Measurements from ENCODE around the gene ZNF280B.

Gene ZNF280B, protein sequence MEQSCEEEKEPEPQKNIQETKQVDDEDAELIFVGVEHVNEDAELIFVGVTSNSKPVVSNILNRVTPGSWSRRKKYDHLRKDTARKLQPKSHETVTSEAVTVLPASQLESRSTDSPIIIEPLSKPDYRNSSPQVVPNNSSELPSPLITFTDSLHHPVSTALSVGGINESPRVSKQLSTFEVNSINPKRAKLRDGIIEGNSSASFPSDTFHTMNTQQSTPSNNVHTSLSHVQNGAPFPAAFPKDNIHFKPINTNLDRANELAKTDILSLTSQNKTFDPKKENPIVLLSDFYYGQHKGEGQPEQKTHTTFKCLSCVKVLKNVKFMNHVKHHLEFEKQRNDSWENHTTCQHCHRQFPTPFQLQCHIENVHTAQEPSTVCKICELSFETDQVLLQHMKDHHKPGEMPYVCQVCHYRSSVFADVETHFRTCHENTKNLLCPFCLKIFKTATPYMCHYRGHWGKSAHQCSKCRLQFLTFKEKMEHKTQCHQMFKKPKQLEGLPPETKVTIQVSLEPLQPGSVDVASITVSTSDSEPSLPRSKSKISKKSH

DNA sequence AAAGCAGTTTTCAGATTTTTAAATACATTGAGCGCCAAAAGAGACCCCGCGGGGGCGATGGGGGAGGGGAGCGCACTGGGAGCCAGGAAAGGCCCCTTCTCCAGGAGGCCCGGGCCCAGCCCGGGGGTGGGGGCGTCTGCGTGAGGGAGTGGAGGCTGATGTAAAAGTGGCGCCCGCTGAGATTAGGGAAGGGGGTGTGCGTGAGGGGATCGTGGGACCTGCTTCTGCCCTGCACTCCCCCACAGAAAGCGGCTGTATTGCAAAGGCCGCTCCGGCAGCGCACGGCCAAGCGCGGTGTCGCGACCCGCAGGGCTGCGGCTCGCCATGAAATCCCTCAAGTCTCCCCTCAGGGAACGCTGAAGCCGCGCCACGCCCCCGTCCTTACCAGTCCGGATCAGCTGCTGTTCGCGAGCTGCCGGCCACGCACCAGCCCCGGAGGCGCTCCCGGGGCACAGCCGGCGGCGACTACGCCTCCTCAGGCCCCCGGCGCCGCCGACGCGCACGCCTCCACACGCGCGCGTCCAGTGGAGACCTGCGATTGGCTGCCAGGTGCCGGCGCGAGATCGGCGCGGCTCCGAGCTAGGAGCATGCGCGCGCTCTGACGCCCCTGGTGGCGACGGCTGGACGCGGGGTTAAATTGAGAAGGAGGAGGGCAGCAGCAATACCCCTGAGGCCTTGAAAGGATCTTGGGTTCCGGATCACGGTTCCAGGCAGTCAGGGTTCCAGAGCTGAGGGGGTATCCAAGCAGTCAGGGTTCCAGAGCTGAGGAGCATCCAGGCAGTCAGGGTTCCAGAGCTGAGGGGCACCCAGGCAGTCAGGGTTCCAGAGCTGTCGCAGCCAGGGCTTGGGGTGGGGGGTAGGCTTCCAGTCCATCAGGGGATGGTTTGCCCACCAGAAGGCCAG, at the start of gene ZNF280B:
Gene ZNF280B, minus strand, starts transcription at position 469 of the 903 bp plus-strand sequence. CDS start 19,344 bp downstream, outside the sequence.
- peak; percentile 84 for DNase-seq

DNA sequence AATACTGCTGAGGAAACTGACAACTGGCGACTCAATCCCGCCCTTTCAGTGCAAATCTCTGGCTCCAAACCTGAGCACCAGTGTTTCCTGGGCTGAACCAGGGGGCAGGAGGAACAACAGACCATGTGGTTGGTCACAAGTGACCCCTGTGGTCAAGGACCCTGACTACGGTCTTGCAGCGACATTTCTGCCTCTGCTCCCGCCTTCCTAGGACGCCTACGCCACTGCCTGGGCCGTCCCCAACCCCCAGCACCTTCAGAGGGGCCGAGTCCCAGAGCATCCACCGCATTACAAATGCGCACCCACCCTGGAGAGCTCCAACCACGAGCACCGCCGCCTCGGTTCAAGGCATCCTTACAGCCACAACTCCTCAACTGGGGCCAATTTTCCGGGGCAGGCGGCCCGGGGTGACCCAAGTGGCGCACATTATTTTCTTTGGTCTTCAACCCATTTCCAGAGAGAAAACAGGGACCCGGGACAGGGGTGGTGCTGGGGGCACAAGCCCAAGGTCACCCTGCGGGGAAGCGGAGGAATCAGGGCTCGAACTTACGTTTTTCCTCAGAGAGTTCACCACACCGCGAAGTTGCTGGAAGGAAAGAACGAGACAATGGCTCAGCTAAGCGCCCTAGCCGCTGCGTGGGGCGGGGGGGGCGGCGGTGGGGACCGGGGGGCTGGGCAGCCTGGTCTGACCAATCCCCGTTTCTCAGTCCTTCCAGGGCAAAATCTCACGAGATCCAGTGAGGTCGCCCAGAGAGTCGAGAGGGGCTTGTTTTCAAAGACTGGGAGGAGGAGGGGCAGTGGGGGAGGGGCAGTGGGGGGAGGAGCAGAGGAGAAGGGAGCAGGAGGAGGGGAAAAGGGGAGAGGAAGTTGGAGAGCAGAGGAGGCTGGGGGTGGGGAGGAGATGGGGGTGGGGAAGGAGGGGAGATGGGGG, 48.7 kb upstream of the ZNF280B start:
- no peak for DNase-seq

DNA sequence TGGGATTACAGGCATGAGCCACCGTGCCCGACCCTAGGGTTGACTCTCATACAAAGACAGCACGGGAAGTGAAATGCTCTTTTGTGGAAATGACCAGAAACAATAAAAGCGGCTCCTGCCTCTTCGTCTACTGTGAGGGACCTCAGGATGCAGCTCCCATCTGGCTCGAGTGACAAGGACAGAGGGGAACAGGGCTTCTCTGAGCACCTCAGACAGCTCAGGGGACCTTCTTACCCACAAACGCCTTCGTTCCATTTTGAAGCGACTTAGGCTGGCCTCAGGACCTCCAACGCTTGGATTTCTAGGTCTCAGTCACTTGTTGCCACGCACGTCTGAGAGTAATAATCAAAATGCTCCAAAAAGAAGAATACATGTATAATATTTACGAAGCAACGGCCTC, 48.0 kb upstream of the ZNF280B start:
- DNase-seq: no peak

DNA sequence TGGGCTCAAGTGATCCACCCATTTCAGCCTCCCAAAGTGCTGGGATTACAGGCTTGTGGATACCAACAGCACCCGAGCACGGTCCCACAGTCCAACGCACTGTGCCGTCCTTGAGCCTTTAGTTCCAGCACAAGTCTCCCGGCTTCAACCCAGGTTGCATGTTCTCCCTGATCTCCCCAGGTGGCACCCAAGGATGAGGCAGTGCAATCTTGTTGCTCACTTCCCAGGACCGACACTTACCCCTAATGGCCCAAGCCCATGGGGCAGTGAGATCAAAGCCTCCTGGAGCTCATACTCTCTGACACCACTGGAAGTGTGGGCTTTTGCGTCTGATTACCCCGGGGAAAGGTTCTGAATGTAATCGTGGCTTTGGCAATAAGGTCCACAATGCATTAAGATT, 47.1 kb upstream of the ZNF280B start:
- DNase-seq: no peak

DNA sequence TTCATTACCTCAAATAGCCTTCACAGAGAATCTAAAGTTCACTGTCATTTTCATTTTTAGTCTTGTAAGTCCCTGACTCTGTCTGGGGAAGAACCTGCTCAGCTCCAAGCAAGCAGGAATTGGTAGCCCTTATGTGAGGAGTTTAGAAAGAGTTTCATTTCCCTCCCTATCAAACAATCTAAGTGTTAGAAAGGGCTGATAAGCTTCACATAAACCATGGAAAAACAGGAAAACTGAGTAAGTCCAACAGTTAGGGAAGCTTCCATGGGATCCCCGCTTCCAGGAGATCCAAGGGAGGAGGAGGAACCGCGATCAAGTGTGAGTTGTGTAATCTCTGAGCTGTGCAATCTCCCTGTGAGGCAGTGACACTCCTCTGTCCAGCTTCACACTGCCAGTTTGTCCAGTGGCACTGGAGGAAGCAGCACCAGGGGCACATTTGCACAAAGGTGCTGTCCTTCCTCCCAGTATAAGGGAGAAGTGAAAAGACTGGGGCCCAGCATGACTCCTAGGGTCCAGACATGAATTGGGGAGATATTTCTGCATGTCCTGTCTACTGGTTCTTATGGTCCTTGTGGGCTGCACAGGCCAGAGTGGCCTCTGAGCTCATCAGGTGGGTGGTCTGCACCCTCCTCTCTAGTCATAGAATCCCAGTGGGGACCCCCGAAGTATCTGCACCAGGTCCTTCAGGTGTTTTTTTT, 46.2 kb upstream of the ZNF280B start:
- no peak for DNase-seq

GRCh38 chr22:22553735-22554586, 45.4 kb upstream of the ZNF280B start:
- no peak for DNase-seq

GRCh38 chr22:22553141-22553540, 44.6 kb upstream of the ZNF280B start:
- DNase-seq: no peak

DNA sequence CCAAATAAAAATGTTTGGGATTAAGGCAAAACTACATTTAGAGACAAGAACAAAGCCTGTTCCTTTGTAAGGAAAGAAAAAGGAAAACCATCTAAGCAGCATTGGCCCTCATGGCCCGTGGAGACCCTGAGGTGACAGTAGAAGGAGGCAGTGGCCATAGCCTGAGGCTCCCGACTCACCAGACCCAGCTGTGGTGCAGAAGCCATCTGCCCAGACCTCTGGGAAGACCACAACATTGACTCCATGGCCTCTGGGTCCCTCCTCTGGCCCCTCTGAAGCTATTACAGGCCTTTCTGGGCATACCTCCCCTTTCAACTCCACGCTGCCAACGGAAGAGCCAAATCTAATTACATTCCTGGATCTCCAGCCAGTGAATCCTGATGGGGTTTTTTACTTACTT, 44.1 kb upstream of the ZNF280B start:
- DNase-seq: no peak

DNA sequence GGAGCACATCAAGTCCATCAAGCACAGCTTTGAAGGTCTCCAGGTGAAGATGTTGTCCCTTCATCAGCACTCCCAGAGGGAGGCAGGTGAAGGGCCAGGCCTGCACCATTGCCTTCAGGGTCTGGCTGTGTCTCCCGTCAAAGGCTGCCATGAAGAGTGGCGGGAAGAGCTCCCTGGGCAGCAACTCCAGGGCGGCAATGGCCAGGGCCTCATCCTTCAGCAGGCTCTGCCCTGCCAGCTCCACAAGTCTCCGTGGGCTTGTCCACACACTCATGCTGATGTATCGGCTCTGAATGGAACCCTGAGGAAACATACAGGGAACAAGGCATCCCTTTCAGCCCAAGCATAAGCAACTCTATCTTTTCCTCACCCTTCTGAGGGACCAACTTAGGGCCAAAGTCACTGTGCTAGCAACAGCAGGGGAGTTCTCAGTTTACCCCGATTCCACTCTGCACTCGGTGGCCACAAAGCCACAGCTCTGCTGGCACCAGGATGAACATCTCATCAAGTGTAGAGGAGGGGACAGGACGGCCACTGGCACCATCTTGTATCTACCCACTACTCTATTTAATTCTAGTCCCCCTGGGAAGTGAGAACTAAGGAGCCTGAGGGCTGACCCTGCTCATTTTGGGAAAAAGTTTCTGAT, 42.4 kb upstream of the ZNF280B start:
- DNase-seq: no peak

DNA sequence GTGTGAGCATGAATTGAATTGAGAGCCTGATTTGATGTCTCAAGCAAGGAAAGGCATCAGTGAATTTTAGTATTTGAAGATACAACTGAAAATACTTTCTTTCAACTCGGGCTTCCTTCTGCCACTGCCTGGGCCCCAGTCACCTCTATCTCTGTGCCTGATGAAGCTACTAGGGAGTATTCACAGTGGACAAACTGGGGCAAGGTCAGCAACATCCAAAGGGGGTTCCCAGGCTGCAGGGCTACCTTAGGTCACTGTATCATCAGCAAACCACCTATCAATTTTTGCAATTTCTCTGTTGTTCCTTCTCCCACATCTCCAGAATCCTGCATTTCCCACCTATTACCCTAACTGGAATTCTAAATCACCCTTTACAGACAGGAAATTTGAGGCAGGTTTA, 40.4 kb upstream of the ZNF280B start:
- no peak for DNase-seq

GRCh38 chr22:22548317-22548716, 39.8 kb upstream of the ZNF280B start:
- no peak for DNase-seq

- DNase-seq: no peak
Measured at GRCh38 chr22:22547692-22548300, 39.3 kb upstream of the ZNF280B start.

DNA sequence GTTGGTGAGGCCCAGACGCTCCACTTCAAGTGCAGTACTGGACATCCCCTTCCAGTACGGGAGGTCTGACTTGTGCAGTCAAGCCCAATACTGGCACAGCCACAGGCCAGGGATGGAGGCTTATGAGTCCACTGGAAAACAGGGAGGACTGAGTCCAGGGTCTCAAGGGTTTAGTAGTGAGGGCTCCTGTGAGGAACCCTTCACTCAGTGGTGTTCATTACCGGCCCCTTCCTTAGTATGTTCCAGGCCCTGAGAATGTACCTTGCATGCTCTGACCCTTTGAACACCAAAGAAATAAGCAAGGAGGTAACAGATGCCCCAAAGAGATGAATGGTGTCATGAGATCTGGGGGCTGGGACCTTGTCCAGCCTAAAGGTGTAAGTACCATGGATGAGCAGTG, 38.7 kb upstream of the ZNF280B start:
- no peak for DNase-seq

DNA sequence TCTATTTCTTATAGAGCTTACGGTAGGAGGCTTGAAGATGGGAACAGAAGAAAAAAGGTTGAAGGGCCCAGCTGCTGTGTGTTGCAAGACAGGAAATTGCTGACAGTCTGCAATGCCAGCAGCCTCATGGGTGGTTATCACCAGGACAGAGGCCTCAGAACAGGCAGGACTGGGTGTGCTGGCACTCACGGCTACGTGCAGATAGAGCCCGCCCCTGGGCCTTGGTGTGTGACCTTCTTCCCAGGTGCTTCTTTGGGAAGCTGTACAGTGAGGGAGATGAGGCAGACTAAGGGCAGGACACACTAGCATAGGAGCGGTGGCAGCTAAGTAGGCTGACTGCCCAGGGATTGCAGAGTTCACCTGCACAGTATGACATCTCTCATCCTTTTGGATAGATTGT, 37.9 kb upstream of the ZNF280B start:
- no peak for DNase-seq

DNA sequence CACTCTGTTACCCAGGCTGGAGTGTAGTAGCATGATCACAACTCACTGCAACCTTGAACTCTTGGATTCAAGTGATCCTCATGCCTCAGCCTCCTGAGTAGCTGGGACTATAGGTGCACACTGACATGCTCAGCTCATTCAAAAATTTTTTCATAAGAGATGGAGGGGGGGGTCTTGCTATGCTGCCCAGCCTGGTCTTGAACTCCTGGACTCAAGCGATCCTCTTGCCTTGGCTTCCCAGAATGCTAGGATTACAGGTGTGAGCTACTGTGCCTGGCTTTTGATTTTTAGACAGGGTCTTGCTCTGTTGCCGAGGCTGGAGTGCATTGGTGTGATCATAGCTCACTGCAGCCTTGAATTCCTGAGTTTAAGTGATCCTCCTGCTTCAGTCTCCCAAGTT, 36.5 kb upstream of the ZNF280B start:
- no peak for DNase-seq

DNA sequence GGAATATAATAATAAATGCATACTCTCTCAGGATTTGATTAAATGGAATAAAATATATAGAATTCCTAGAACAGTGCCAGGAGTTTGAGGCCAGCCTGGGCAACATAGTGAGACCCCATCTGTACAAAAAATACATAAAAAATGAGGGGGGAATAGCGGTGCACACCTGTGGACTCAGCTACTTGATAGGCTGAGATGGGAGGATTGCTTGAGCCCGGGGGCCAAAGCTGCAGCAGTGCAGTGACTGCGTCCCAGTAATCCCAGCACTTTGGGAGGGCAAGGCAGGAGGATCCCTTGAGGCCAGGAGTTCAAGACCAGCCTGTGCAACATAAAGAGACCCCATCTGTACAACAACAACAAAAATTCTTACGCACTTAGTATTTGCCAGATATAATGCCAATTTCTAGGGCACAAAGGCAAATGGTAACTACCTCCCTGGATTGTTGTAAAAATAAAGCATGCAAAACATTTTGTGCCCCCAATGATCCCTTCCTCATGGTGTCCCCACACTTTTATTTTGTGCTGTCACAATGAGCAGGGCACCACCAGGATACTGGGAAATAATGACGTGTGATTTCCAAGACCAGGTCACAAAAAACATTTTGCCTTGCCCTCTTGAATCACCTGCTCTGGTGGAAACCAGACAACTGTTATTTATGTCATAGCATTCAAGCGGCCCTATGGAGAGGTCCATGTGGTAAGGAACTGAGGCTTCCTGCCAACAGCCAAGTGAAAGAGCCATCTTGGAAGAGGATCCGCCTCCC, 29.9 kb upstream of the ZNF280B start:
- no peak for DNase-seq

GRCh38 chr22:22536916-22537315, 28.4 kb upstream of the ZNF280B start:
- no peak for DNase-seq

- DNase-seq: no peak
Measured at GRCh38 chr22:22536515-22536914, 28.0 kb upstream of the ZNF280B start.

- no peak for DNase-seq
Measured at GRCh38 chr22:22535662-22536061, 27.1 kb upstream of the ZNF280B start.

Data from CD4-positive, alpha-beta T cell treated with Interleukin-12 subunit alpha and Interleukin-12 subunit beta, for 1 hour (primary cell).